Tibial artery (tissue), 4 donors: Measurements from ENCODE around the gene PARD3B.

Experiments
- DNase-seq, 2 donors: peaks; one replicate each; pipeline ENCODE4 v3.0.0-alpha.2; 2019
- H3K27ac ChIP-seq, 2 donors: fragments of 200-600 bp; sonication (generic) in 1 of 2; 1 replicate in 1 of 2; 2 replicates in 1 of 2; pipeline ENCODE4 v1.5.1; 2018 to 2019; ENCODE audit warnings: mild to moderate bottlenecking in 1 of 2
- H3K27me3 ChIP-seq, 2 donors: fragments of 200-600 bp; sonication (generic) in 1 of 2; one replicate each; pipeline versions ENCODE4 v1.5.1 to v1.6.0; 2016 to 2019
- H3K36me3 ChIP-seq, 3 donors: fragments of 200-600 bp; sonication (generic) in 2 of 3; one replicate each; pipeline ENCODE4 v1.5.1; 2016 to 2019; ENCODE audit warnings: mild to moderate bottlenecking in 2 of 3
- H3K4me1 ChIP-seq, 4 donors: fragments of 200-600 bp; sonication (generic) in 2 of 4; 1 replicate in 3 of 4; 2 replicates in 1 of 4; pipeline ENCODE4 v1.5.1; 2016 to 2019
- H3K4me3 ChIP-seq, 2 donors: fragments of 200-600 bp; sonication (generic) in 1 of 2; 1 replicate in 1 of 2; 2 replicates in 1 of 2; pipeline ENCODE4 v1.5.1; 2018 to 2019; ENCODE audit warnings: mild to moderate bottlenecking in 2 of 2
- H3K9me3 ChIP-seq, 3 donors: fragments of 200-600 bp; sonication (generic) in 1 of 3; one replicate each; pipeline ENCODE4 v1.5.1; 2016 to 2019
- intact Hi-C: fragments of 100-400 bp; cut with DNase I; formaldehyde crosslinking; loops from one replicate; pipeline ENCODE4 v1.15.0; 2023; ENCODE audit warnings: low total_unique reads
- TF ChIP-seq, protein P1 (sequence below), 2 experiments: fragments of 200-600 bp in 1 of 2; fragments of 450-650 bp in 1 of 2; IDR thresholded peaks; one replicate each; pipeline ENCODE4 v1.5.1; 2017 to 2019; ENCODE audit warnings: antibody characterized with exemption in 2 of 2, mild to moderate bottlenecking in 1 of 2, moderate library complexity in 1 of 2

The PARD3B gene

DNA sequence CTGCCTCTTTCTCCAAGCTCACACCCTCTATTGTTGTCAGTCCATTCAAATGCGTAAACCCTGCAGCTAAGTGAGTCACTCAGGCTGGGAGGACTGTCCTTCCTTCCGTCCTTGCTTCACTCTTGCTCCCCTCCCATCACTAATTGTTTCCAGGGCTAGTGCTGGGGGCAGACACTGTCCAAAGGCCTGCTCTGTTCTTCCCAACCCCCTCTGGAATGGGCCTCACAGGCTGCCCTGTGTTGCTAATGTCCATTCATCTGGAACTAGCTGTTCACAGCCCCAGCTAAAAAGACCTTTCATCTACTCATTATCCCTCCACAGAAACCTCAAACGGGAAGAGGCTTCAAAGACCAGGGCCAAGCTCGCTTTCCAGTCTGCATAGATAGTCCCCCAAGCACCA lies 1105.2 kb downstream of the PARD3B start:
- TF ChIP-seq, protein P1, sequence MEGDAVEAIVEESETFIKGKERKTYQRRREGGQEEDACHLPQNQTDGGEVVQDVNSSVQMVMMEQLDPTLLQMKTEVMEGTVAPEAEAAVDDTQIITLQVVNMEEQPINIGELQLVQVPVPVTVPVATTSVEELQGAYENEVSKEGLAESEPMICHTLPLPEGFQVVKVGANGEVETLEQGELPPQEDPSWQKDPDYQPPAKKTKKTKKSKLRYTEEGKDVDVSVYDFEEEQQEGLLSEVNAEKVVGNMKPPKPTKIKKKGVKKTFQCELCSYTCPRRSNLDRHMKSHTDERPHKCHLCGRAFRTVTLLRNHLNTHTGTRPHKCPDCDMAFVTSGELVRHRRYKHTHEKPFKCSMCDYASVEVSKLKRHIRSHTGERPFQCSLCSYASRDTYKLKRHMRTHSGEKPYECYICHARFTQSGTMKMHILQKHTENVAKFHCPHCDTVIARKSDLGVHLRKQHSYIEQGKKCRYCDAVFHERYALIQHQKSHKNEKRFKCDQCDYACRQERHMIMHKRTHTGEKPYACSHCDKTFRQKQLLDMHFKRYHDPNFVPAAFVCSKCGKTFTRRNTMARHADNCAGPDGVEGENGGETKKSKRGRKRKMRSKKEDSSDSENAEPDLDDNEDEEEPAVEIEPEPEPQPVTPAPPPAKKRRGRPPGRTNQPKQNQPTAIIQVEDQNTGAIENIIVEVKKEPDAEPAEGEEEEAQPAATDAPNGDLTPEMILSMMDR (IDR thresholded peaks at IDR 0.05) = no peak
- H3K27me3 ChIP-seq = no peaks in the 10 kb centered on the region
- H3K27ac ChIP-seq = no peak overlapping the region
- H3K9me3 ChIP-seq = no peaks in the 10 kb centered on the region
- intact Hi-C loops = no loop called here
- H3K4me3 ChIP-seq = no peak overlapping the region
- no peak for DNase-seq
- no peaks in the 10 kb centered on the region for H3K4me1 ChIP-seq
- H3K36me3 ChIP-seq = no peaks in the 10 kb centered on the region

DNA sequence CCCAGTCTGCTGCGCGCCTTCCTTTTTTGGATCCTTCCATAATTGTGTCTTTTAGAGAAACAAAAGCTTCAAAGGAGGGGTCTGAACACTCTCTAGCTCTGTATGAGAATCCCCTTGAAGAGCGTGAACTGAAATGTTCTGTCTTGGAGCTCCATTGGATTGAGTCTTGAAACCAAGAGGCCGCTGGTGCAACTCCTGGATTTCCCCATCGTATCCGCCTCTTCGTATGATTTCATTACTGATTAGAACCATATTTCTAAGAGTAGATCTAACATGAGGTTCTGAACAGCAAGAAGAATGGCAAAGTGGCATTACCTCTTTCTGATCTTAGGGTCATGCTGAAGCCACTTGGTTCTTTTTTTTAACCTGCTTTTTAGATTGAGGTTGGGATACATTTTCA lies 1105.7 kb downstream of the PARD3B start:
- H3K36me3 ChIP-seq = no peaks in the 10 kb centered on the region
- intact Hi-C loops = no loop called here
- TF ChIP-seq, protein P1 (IDR thresholded peaks at IDR 0.05) = no peak

DNA sequence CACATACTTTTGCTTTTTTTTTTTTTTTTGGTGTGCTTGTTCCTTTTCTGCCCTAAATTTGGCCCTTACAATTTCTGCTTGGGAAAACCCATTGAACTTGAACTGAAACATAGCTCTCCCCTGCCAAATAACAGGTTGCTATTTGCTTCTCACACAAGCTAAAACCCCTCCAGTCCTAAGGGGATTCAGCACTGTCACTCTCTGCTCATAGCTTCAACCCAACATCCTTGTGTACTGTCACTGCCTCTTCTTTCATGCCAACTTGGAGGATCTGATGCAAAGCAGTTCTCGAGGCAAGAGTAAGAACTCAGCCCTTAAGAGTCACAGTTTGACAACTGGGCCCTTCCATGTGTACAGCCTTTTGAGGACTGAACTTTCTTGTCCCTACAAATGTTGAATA lies 1106.4 kb downstream of the PARD3B start:
- intact Hi-C loops = no loop called here
- no peaks in the 10 kb centered on the region for H3K36me3 ChIP-seq
- H3K27ac ChIP-seq = no peak overlapping the region
- no peak overlapping the region for H3K4me3 ChIP-seq
- peaks cover 0 to 8% (median 4%) of the 10 kb centered on the region in 4 donors for H3K4me1 ChIP-seq
- no peak for DNase-seq
- no peaks in the 10 kb centered on the region for H3K9me3 ChIP-seq
- H3K27me3 ChIP-seq = no peaks in the 10 kb centered on the region
- TF ChIP-seq, protein P1 (IDR thresholded peaks at IDR 0.05) = no peak

More for the DNA sequence above, 1105.7 kb downstream of the PARD3B start:
- H3K27ac ChIP-seq = no peak overlapping the region
- H3K4me3 ChIP-seq = no peak overlapping the region
- peaks cover 0 to under 1% (median 0%) of the 10 kb centered on the region in 4 donors for H3K4me1 ChIP-seq
- no peak for DNase-seq
- H3K27me3 ChIP-seq = no peaks in the 10 kb centered on the region
- H3K9me3 ChIP-seq = no peaks in the 10 kb centered on the region

DNA sequence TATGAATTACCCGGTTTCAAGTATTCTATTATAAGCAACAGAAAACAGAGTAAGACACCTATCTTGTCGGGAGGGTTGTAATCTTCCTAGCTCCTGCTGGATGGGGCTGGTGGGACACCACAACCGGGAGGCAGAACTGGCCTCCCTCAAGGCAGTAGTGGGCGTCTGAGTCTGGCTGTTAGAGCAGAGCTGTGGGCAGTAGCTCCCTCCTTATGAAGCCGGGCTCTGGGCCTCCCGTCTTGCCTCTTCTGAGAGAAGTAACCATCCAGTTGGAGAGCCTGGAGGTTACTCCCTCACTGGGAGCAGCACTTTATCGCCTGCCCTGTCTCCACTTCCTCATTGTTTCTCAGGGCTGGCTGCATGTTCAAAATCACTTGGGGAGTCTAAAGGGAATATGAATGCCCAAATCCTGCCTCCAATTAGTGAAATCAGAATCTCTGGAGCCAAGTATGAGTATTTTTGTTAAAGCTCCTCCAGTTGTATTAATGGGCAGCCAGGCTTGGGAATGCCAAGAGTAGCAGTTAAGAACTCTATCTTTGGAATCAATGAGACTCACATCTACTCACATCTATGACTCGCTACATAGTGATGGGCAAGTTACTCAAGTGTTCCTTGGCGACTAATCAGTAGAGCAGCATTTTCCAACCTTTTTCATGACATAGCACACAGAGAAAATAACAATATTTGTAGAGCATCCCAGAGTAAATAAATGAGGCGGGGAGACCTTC lies 1109.8 kb downstream of the PARD3B start:
- Histone ChIP-seq H3K4me1 (peaks cover 0 to 19% (median 15%) of the 10 kb centered on the region in 4 donors), H3K9me3 (no peaks in the 10 kb centered on the region), H3K27me3 (no peaks in the 10 kb centered on the region), H3K27ac (no peak overlapping the region), H3K36me3 (no peaks in the 10 kb centered on the region), H3K4me3 (no peak overlapping the region)
- no peak for DNase-seq
- intact Hi-C loops = no loop called here
- TF ChIP-seq, protein P1 (IDR thresholded peaks at IDR 0.05) = no peak

DNA sequence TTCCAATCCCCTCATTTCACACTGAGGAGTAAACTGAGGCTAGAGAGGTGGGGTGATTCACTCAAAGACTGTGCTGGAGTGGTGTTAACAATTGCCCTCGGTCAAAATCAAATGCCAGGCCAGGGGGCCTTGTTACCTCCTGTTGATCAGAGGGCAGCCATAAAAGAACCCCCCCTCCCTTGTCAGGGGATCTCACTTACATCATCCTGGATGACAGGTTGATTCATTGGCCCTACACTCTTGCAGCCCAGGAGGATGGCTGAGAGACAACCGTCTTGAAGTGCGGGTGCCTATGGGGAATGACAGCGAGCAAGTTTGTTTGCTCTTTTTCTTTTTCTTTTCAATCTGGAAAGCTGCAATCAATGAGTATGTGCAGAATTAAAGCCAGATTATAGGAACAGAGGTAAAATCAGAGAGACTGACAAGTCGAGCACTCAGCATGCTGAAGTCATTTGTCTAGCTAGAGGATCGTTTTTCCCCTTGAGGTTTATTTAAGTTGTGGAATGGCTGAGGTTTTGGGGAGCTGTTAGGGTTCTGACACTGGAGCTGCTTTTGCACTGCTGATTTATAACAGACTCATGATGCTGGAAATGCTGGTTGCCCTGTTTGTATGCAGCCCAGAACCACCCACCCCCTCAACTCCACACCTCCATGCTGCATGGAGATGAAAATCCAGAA lies 1110.6 kb downstream of the PARD3B start:
- Histone ChIP-seq H3K9me3 (no peaks in the 10 kb centered on the region), H3K4me3 (no peak overlapping the region), H3K4me1 (peaks cover 0 to 28% (median 20%) of the 10 kb centered on the region in 4 donors), H3K27ac (no peak overlapping the region), H3K27me3 (no peaks in the 10 kb centered on the region), H3K36me3 (no peaks in the 10 kb centered on the region)
- no peak for DNase-seq
- intact Hi-C loops = no loop called here
- TF ChIP-seq, protein P1 (IDR thresholded peaks at IDR 0.05) = no peak
